PC-9 (cell line): ENCODE measurements around the gene USP31. TPM values are rescaled to one million over a fixed set of nuclear protein-coding genes. Genes with fewer than 3 reads are reported as not detected.

Experiments used
- BruUV-seq: library from RNA; stranded (reverse); fragments of 400-500 nt; replicated peaks from 2 replicates; lab custom pipeline; 2021; lab: Mats Ljungman, UMichigan
- CTCF ChIA-PET: fragments of 300-600 bp; sonication (Branson Sonifier 250); formaldehyde crosslinking; loops from one replicate; lab custom pipeline; 2022; ENCODE audit warnings: antibody characterized with exemption; lab: Charles Lee
- POLR2A ChIA-PET: fragments of 300-600 bp; sonication (Branson Sonifier 250); formaldehyde crosslinking; loops from one replicate; lab custom pipeline; 2022; ENCODE audit warnings: antibody characterized with exemption; ENCODE audit not compliant: unreplicated experiment; lab: Charles Lee
- DNase-seq, 2 experiments: peaks; one replicate each; pipeline versions ENCODE4 v3.0.0 to v3.0.0-alpha.2; 2015 to 2022; ENCODE audit warnings: mixed read lengths in 1 of 2
- H2AFZ ChIP-seq: fragments of 200-600 bp; sonication (generic); 2 replicates; pipeline ENCODE4 v1.8.1; 2017; ENCODE audit warnings: antibody characterized with exemption
- H3F3A ChIP-seq: fragments of 200-600 bp; sonication (generic); 2 replicates; pipeline ENCODE4 v1.8.1; 2017; ENCODE audit warnings: antibody characterized with exemption, mild to moderate bottlenecking, low read depth; ENCODE audit not compliant: insufficient read depth
- H3K27ac ChIP-seq: fragments of 200-600 bp; sonication (generic); 2 replicates; pipeline ENCODE4 v1.6.1; 2016; ENCODE audit warnings: mixed run types
- H3K27me3 ChIP-seq: fragments of 200-600 bp; sonication (generic); 2 replicates; pipeline ENCODE4 v1.6.1; 2016; ENCODE audit warnings: low read depth, mixed run types; ENCODE audit not compliant: insufficient read depth
- H3K36me3 ChIP-seq: fragments of 200-600 bp; sonication (generic); 2 replicates; pipeline ENCODE4 v1.6.1; 2016; ENCODE audit warnings: low read depth, mixed run types
- H3K4me1 ChIP-seq: fragments of 200-600 bp; sonication (generic); replicated peaks from 2 replicates; pipeline ENCODE4 v1.6.1; 2016; ENCODE audit warnings: mixed run types; ENCODE audit not compliant: insufficient read depth
- H3K4me2 ChIP-seq: fragments of 200-600 bp; sonication (generic); 2 replicates; pipeline ENCODE4 v1.6.1; 2017; ENCODE audit warnings: mixed run types
- H3K4me3 ChIP-seq: fragments of 200-600 bp; sonication (generic); 2 replicates; pipeline ENCODE4 v1.6.1; 2016; ENCODE audit warnings: mixed run types
- H3K79me2 ChIP-seq: fragments of 200-600 bp; sonication (generic); 2 replicates; pipeline ENCODE4 v1.6.1; 2017; ENCODE audit warnings: low read depth, mixed run types
- H3K9me2 ChIP-seq: fragments of 200-600 bp; sonication (generic); 2 replicates; pipeline ENCODE4 v1.8.1; 2017; ENCODE audit warnings: mild to moderate bottlenecking; ENCODE audit not compliant: insufficient read depth
- H3K9me3 ChIP-seq: fragments of 200-600 bp; sonication (generic); 2 replicates; pipeline ENCODE4 v1.8.1; 2016; ENCODE audit warnings: low read depth; ENCODE audit not compliant: insufficient read depth
- H4K20me1 ChIP-seq: fragments of 200-600 bp; sonication (generic); 2 replicates; pipeline ENCODE4 v1.8.1; 2017; ENCODE audit not compliant: insufficient read depth
- CTCF ChIP-seq: fragments of 200-600 bp; sonication (generic); conservative IDR thresholded peaks from 2 replicates; pipeline ENCODE4 v1.6.1; 2017; ENCODE audit warnings: mixed run types, antibody characterized with exemption, mild to moderate bottlenecking, moderate library complexity
- EZH2 ChIP-seq: fragments of 200-600 bp; sonication (generic); IDR thresholded peaks from 2 replicates; pipeline ENCODE4 v1.8.0; 2017; ENCODE audit warnings: antibody characterized with exemption, low read depth
- intact Hi-C: fragments of 100-400 bp; cut with micrococcal nuclease; formaldehyde crosslinking; loops from one replicate; pipeline ENCODE4 v1.10.0; 2022; ENCODE audit not compliant: unreplicated experiment
- total RNA-seq: library from RNA; stranded (reverse); gene quantifications from 2 replicates; pipeline ENCODE4 v1.2.3, GENCODE V29; 2021

Gene USP31
- total RNA-seq, 1 experiment from 2014 or later = 12.1 TPM

- Histone ChIP-seq H2AFZ (no peak overlapping the region), H3K27ac (no peak overlapping the region), H3K9me3 (no peaks in the 10 kb centered on the region), H3F3A (no peaks in the 10 kb centered on the region; the same call in 1 of the 2 replicates), H3K27me3 (no peaks in the 10 kb centered on the region), H3K4me1 (peaks cover 23% of the 10 kb centered on the region), H3K9me2 (no peaks in the 10 kb centered on the region), H3K79me2 (peaks cover 24% of the 10 kb centered on the region), H4K20me1 (no peaks in the 10 kb centered on the region; the same call in 1 of the 2 replicates), H3K4me3 (no peak overlapping the region), H3K4me2 (no peak overlapping the region), H3K36me3 (no peaks in the 10 kb centered on the region)
- CTCF ChIA-PET = interaction anchor here (0.7 to 4.9 kb wide), 3 partner anchors 32 to 253 kb away, joined by 3 to 62 read pairs (median 21); no protein-coding TSS in a partner anchor
- POLR2A ChIA-PET = interaction anchor here (0.7 kb wide), 1 partner anchor 193 kb away, joined by 6 read pairs; no protein-coding TSS in a partner anchor
- DNase-seq = no peak
- TF ChIP-seq CTCF (no peak), EZH2 (no peak)
- intact Hi-C loops = loop anchor here (5.0 kb wide), 2 partner anchors 186 to 856 kb away; no protein-coding TSS in a partner anchor
- no TSS peak for BruUV-seq
These were observed 32.3 kb upstream of the USP31 start for GRCh38 chr16:23181506-23181905.

- no peak for TF ChIP-seq EZH2
- no peak for TF ChIP-seq CTCF
- BruUV-seq = no TSS peak
- no peaks in the 10 kb centered on the region; the same call in 1 of the 2 replicates for H3K4me1 ChIP-seq
- no peaks in the 10 kb centered on the region; the same call in 1 of the 2 replicates for H3K27me3 ChIP-seq
- CTCF ChIA-PET = no interaction called here
- no peak overlapping the region for H3K4me3 ChIP-seq
- H3K9me2 ChIP-seq = no peaks in the 10 kb centered on the region
- intact Hi-C loops = no loop called here
- H4K20me1 ChIP-seq = no peaks in the 10 kb centered on the region; the same call in 1 of the 2 replicates
- no peaks in the 10 kb centered on the region for H3K36me3 ChIP-seq
- no peaks in the 10 kb centered on the region for H3K79me2 ChIP-seq
- no peaks in the 10 kb centered on the region for H3F3A ChIP-seq
- DNase-seq = no peak
- POLR2A ChIA-PET = interaction anchor here (0.5 kb wide), 1 partner anchor 104 kb away, joined by 4 read pairs; no protein-coding TSS in a partner anchor
- no peak overlapping the region for H3K4me2 ChIP-seq
- H2AFZ ChIP-seq = no peak overlapping the region
- H3K9me3 ChIP-seq = no peaks in the 10 kb centered on the region
- no peak overlapping the region for H3K27ac ChIP-seq
These were observed 26.4 kb upstream of the USP31 start for GRCh38 chr16:23175651-23176050.

- CTCF ChIA-PET = interaction anchor here (0.6 kb wide), 1 partner anchor 1806 kb away, joined by 18 read pairs; no protein-coding TSS in a partner anchor
- POLR2A ChIA-PET = no interaction called here
- DNase-seq = no peak
These were observed 25.4 kb upstream of the USP31 start for GRCh38 chr16:23174622-23175021.

More at GRCh38 chr16:23174622-23175021, 25.4 kb upstream of the USP31 start:
- no peaks in the 10 kb centered on the region for H3K79me2 ChIP-seq
- no TSS peak for BruUV-seq
- no peak overlapping the region for H2AFZ ChIP-seq
- H3K27me3 ChIP-seq = no peaks in the 10 kb centered on the region; the same call in 1 of the 2 replicates
- no peaks in the 10 kb centered on the region; the same call in 1 of the 2 replicates for H4K20me1 ChIP-seq
- H3K27ac ChIP-seq = no peak overlapping the region
- no peak for TF ChIP-seq EZH2
- TF ChIP-seq CTCF = no peak
- H3K4me2 ChIP-seq = no peak overlapping the region
- H3K36me3 ChIP-seq = no peaks in the 10 kb centered on the region
- no peaks in the 10 kb centered on the region for H3K9me2 ChIP-seq
- intact Hi-C loops = no loop called here
- no peaks in the 10 kb centered on the region for H3F3A ChIP-seq
- no peak overlapping the region for H3K4me3 ChIP-seq
- H3K9me3 ChIP-seq = no peaks in the 10 kb centered on the region
- H3K4me1 ChIP-seq = no peaks in the 10 kb centered on the region
